GM12878 (cell line): ENCODE measurements around the gene VDR. TPM values are rescaled to one million over a fixed set of nuclear protein-coding genes. Genes with fewer than 3 reads are reported as not detected.
A peak's percentile ranks its signal among the peaks of the same experiment; 100 is the strongest.

Source experiments
- ATAC-seq: fragments of 200-7000 bp; cut with Tn5 transposase; 3 replicates; pipeline ENCODE4 v1.9.1; 2020; ENCODE audit warnings: mild to moderate bottlenecking, moderate library complexity
- BruUV-seq: library from RNA; stranded (reverse); fragments of 400-500 nt; replicated peaks from 2 replicates; lab custom pipeline; 2021; lab: Mats Ljungman, UMichigan
- CTCF ChIA-PET: fragments of 300-600 bp; sonication (Branson Sonifier 250); formaldehyde crosslinking; extraction: SDS; loops from one replicate; lab custom pipeline; 2021; ENCODE audit warnings: inconsistent platforms; lab: Yijun Ruan, JAX
- POLR2A ChIA-PET: fragments of 350-600 bp; formaldehyde crosslinking; extraction: SDS; loops from one replicate; lab custom pipeline; 2021; ENCODE audit warnings: inconsistent platforms; lab: Charles Lee
- RAD21 ChIA-PET: fragments of 300-600 bp; sonication (Branson Sonifier 250); formaldehyde crosslinking; loops from one replicate; lab custom pipeline; 2023; ENCODE audit warnings: antibody characterized with exemption; ENCODE audit not compliant: unreplicated experiment; lab: Charles Lee
- SMC1A ChIA-PET: fragments of 300-600 bp; sonication (Branson Sonifier 250); formaldehyde crosslinking; loops from one replicate; lab custom pipeline; 2023; ENCODE audit not compliant: unreplicated experiment, uncharacterized antibody; lab: Charles Lee
- DNase-seq: peaks from one replicate; pipeline ENCODE4 v3.0.0-alpha.2; 2011; ENCODE audit warnings: low read depth, low spot score
- FAIRE-seq: peaks from 3 replicates; lab custom pipeline; 2011; peaks lifted over from hg19 to GRCh38; lab: Jason Lieb, UNC
- H2AFZ ChIP-seq: 2 replicates; pipeline ENCODE4 v1.6.0; 2011; ENCODE audit warnings: low read depth, low read length, control low read depth; ENCODE audit not compliant: control insufficient read depth
- H3K27ac ChIP-seq: 2 replicates; pipeline ENCODE4 v1.5.1; 2011; ENCODE audit warnings: control low read depth; ENCODE audit not compliant: control insufficient read depth, insufficient read depth
- H3K27me3 ChIP-seq, 2 experiments: replicated peaks in 1 of 2; 2 replicates each; pipeline versions ENCODE4 v1.6.0 to v1.6.1; 2011; ENCODE audit warnings: low read length in 1 of 2; ENCODE audit not compliant: control insufficient read depth in 2 of 2, insufficient read depth in 2 of 2
- H3K36me3 ChIP-seq, 2 experiments: 2 replicates each; pipeline ENCODE4 v1.5.1; 2011; ENCODE audit warnings: low read length in 1 of 2; ENCODE audit not compliant: control insufficient read depth in 2 of 2, insufficient read depth in 2 of 2
- H3K4me1 ChIP-seq: 2 replicates; pipeline ENCODE4 v1.6.1; 2011; ENCODE audit warnings: mild to moderate bottlenecking, low read length, moderate library complexity, mixed read lengths; ENCODE audit not compliant: control insufficient read depth, insufficient read depth
- H3K4me2 ChIP-seq: 2 replicates; pipeline ENCODE4 v1.6.0; 2011; ENCODE audit warnings: control low read depth; ENCODE audit not compliant: control insufficient read depth, insufficient read depth
- H3K4me3 ChIP-seq: fragments of 200-600 bp; sonication (generic); 2 replicates; pipeline ENCODE4 v1.5.1; 2016
- H3K79me2 ChIP-seq: 2 replicates; pipeline ENCODE4 v1.6.0; 2011; ENCODE audit warnings: low read length; ENCODE audit not compliant: control insufficient read depth, insufficient read depth
- H3K9ac ChIP-seq: 2 replicates; pipeline ENCODE4 v1.8.0; 2011; ENCODE audit warnings: low read length, control low read depth, mixed read lengths; ENCODE audit not compliant: control insufficient read depth, insufficient read depth
- H3K9me3 ChIP-seq: replicated peaks from 3 replicates; pipeline ENCODE4 v1.5.1; 2011; ENCODE audit warnings: mild to moderate bottlenecking, low read length; ENCODE audit not compliant: control insufficient read depth, insufficient read depth
- H4K20me1 ChIP-seq: 2 replicates; pipeline ENCODE4 v1.6.0; 2011; ENCODE audit not compliant: control insufficient read depth, insufficient read depth
- BHLHE40 ChIP-seq, 2 experiments: fragments of 450-650 bp in 1 of 2; IDR thresholded peaks; 2 replicates each; pipeline ENCODE4 v1.6.1; 2011 to 2017; ENCODE audit warnings: low read depth in 2 of 2, borderline replicate concordance in 1 of 2, improper control_type of control experiment in 1 of 2, low read length in 1 of 2, mild to moderate bottlenecking in 1 of 2
- CTCF ChIP-seq, 3 experiments: IDR thresholded peaks in 2 of 3; conservative IDR thresholded peaks in 1 of 3; 2 replicates each; pipeline ENCODE4 v1.5.1; 2011; ENCODE audit warnings: low read depth in 3 of 3, low read length in 3 of 3, mild to moderate bottlenecking in 3 of 3, control low read depth in 2 of 3, moderate library complexity in 2 of 3, inconsistent platforms in 1 of 3, mixed read lengths in 1 of 3; ENCODE audit not compliant: control insufficient read depth in 2 of 3, insufficient read depth in 1 of 3; ENCODE audit errors: extremely low read depth in 1 of 3
- MEF2B ChIP-seq: fragments of 450-650 bp; IDR thresholded peaks from 2 replicates; pipeline ENCODE4 v1.6.1; 2018; ENCODE audit warnings: mild to moderate bottlenecking, moderate library complexity; ENCODE audit not compliant: partially characterized antibody, poor library complexity, severe bottlenecking
- MXI1 ChIP-seq: fragments of 150-350 bp; IDR thresholded peaks from 2 replicates; pipeline ENCODE4 v1.6.1; 2011; ENCODE audit warnings: low read depth, mild to moderate bottlenecking, inconsistent platforms, low read length, improper control_type of control experiment
- MYB ChIP-seq: fragments of 150-350 bp; IDR thresholded peaks from 2 replicates; pipeline ENCODE4 v1.6.1; 2014; ENCODE audit warnings: mild to moderate bottlenecking, low read depth, low read length, borderline replicate concordance
- RAD21 ChIP-seq: IDR thresholded peaks from 2 replicates; pipeline ENCODE4 v1.6.1; 2011; ENCODE audit warnings: mild to moderate bottlenecking, low read depth, low read length, moderate library complexity; ENCODE audit not compliant: insufficient read depth
- SPI1 ChIP-seq: IDR thresholded peaks from 2 replicates; pipeline ENCODE4 v1.6.1; 2011; ENCODE audit warnings: low read depth, mild to moderate bottlenecking, low read length, moderate library complexity, borderline replicate concordance; ENCODE audit not compliant: insufficient read depth
- ZNF384 ChIP-seq: IDR thresholded peaks from 2 replicates; pipeline ENCODE4 v1.6.1; 2012; ENCODE audit warnings: low read depth, mild to moderate bottlenecking, low read length, improper control_type of control experiment, borderline replicate concordance
- ZSCAN29 ChIP-seq: fragments of 450-650 bp; IDR thresholded peaks from 2 replicates; pipeline ENCODE4 v1.6.1; 2017; ENCODE audit warnings: mild to moderate bottlenecking, moderate library complexity
- WGBS: methylation state at CpG from one replicate; pipeline ENCODE4 v1.1.6; 2016; ENCODE audit warnings: low lambda C conversion rate; ENCODE audit not compliant: insufficient replicate concordance, insufficient coverage; ENCODE audit errors: missing lambda C conversion rate; 5-methylcytosine and 5-hydroxymethylcytosine counted together
- in situ Hi-C: fragments of 300-500 bp; cut with MboI; formaldehyde crosslinking; loops from 9 replicates; pipeline ENCODE4 v1.14.3; 2018; ENCODE audit warnings: mixed read lengths
- intact Hi-C: fragments of 100-400 bp; cut with micrococcal nuclease; formaldehyde crosslinking; loops from one replicate; pipeline ENCODE4 v1.14.2; 2022; ENCODE audit not compliant: unreplicated experiment
- polyA plus RNA-seq, 11 experiments: library from polyadenylated mRNA; depleted of rRNA in 4 of 11; unstranded in 6 of 11; stranded (reverse) in 5 of 11; fragments of >200 nt; fragmentation: Nextera tagmentation in 4 of 11; fragmentation: Illumina TruSeq in 1 of 11; extraction: Ambion mirVana in 4 of 11; extraction: Trizol in 1 of 11; gene quantifications; 1 replicate in 1 of 11; 2 replicates in 10 of 11; pipeline versions ENCODE4 v1.2.1 to v1.2.3, GENCODE V29; 2011 to 2016; ENCODE audit warnings: inconsistent platforms in 2 of 11, missing spikeins in 2 of 11, low read depth in 1 of 11
- total RNA-seq, 4 experiments: library from RNA; depleted of rRNA in 3 of 4; stranded (reverse); fragments of >200 nt in 3 of 4; fragmentation: Illumina TruSeq in 1 of 4; extraction: Trizol in 1 of 4; gene quantifications; 2 replicates each; pipeline versions ENCODE4 v1.2.1 to v1.2.3, GENCODE V29; 2013 to 2021
- TF ChIP-seq, protein P1 (sequence below): fragments of 450-650 bp; IDR thresholded peaks from 2 replicates; pipeline ENCODE4 v1.6.1; 2018; ENCODE audit warnings: borderline replicate concordance, mild to moderate bottlenecking; ENCODE audit not compliant: partially characterized antibody

The VDR gene
- total and polyA plus RNA-seq, 10 of the 15 experiments (the other 5 are each of a cell fraction or from before 2014, with no cell fraction given), result 0.27 to 7.9 (median 3.0) TPM

GRCh38 chr12:47901063-47901717 lies 3.6 kb downstream of the VDR start (continued):
- TF ChIP-seq ZNF384, result no peak
- TF ChIP-seq ZSCAN29, result no peak
- TF ChIP-seq MXI1, result no peak
- TF ChIP-seq, protein P1, sequence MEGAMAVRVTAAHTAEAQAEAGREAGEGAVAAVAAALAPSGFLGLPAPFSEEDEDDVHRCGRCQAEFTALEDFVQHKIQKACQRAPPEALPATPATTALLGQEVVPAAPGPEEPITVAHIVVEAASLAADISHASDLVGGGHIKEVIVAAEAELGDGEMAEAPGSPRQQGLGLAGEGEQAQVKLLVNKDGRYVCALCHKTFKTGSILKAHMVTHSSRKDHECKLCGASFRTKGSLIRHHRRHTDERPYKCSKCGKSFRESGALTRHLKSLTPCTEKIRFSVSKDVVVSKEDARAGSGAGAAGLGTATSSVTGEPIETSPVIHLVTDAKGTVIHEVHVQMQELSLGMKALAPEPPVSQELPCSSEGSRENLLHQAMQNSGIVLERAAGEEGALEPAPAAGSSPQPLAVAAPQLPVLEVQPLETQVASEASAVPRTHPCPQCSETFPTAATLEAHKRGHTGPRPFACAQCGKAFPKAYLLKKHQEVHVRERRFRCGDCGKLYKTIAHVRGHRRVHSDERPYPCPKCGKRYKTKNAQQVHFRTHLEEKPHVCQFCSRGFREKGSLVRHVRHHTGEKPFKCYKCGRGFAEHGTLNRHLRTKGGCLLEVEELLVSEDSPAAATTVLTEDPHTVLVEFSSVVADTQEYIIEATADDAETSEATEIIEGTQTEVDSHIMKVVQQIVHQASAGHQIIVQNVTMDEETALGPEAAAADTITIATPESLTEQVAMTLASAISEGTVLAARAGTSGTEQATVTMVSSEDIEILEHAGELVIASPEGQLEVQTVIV, result no peak

DNA sequence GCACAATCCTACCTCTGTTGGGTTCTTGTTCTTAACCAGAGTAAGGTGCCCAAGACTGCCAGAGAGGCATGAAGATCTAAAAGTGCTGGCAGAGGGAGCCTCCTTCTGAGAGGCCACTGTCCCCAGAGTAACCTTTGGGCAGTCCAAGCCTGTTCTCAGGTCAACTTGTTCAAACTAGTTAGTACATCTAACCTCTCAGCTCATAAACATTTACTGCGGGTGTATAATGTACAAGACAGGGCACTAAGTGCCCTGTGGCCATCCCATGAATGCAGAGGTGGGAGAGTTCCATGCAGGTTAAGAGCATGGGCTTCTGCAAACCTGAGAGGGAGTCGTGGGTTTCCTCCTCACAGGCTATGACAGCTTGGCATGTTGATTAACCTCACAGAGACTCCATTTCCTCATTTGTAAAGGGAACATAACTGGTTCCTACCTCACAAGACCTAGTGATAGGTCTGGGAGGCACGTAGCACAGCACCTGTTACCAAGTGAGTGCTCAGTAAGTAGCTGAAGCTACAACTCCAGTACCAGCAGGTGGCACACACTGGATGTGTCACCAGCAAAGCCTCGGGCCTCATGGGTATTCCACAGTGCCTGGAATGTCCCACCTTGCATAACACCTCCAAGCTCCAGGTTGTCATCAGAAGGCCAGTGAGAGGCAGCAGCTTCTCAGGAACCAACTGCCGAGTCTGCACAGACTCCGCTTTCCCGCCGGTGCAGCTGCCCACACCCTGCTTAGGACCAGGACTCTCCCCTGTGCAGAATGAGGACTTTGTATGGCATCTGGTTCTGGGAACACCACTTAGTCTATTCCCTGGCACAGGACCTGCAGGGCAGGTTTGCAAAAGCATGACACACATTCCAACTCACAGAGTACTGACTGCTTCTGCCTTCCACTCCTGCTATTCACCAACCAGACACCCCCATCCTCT lies 4.4 kb downstream of the VDR start:
- peaks cover 30% of the 10 kb centered on the region for H3K4me1 ChIP-seq
- ATAC-seq, result peak; percentile 16
- no peaks in the 10 kb centered on the region for H3K79me2 ChIP-seq
- H3K27ac ChIP-seq, result no peak overlapping the region
- no peak overlapping the region for H3K4me2 ChIP-seq
- TF ChIP-seq BHLHE40 (IDR thresholded peaks at IDR 0.05; ENCODE audit: borderline replicate concordance in 1 of 2, low read depth in 2 of 2, low read length in 1 of 2) (peak in 1 of 2 experiments; percentile 20; a peak in 1 of 4 replicates), SPI1 (peak; percentile 73; the same call in 1 of the 2 replicates), MYB (no peak), RAD21 (0 out of 2 replicates have a peak, but pooled peaks have one; percentile 1), CTCF (IDR thresholded peaks at IDR 0.05 in 2 of 3, conservative IDR thresholded peaks at IDR 0.05 in 1 of 3; ENCODE audit: control insufficient read depth in 2 of 3, extremely low read depth in 1 of 3, insufficient read depth in 1 of 3, low read depth in 3 of 3, low read length in 3 of 3) (peak; percentile 27 to 36 (median 33); a peak in 5 of 6 replicates), MEF2B (peak; percentile 14), MXI1 (no peak)
- no peak for FAIRE-seq
- H3K9me3 ChIP-seq, result no peaks in the 10 kb centered on the region
- H3K9ac ChIP-seq, result no peak overlapping the region
- SMC1A ChIA-PET, result interaction anchor here (1.3 to 3.9 kb wide), 6 partner anchors 11 to 257 kb away, joined by 3 to 21 read pairs (median 4); partner anchors contain the start of gene ASB8
- no peaks in the 10 kb centered on the region for H3K36me3 ChIP-seq
- RAD21 ChIA-PET, result interaction anchor here (2.1 to 4.3 kb wide), 2 partner anchors 15 to 32 kb away, joined by 10 to 28 read pairs; no protein-coding TSS in a partner anchor
- peaks cover 2 to 3% of the 10 kb centered on the region in 2 experiments; a peak in 1 of 4 replicates for H3K27me3 ChIP-seq
- POLR2A ChIA-PET, result interaction anchor here (1.0 kb wide), 1 partner anchor 14 kb away, joined by 3 read pairs; no protein-coding TSS in a partner anchor
- in situ Hi-C loops, result no loop called here
- H3K4me3 ChIP-seq, result no peak overlapping the region
- no TSS peak for BruUV-seq
- CTCF ChIA-PET, result interaction anchor here (0.8 to 4.4 kb wide), 15 partner anchors 10 to 124 kb away, joined by 3 to 28 read pairs (median 5); partner anchors contain the start of gene TMEM106C
- WGBS, result 59% methylated on average over 8 of the region's 8 CpGs
- H4K20me1 ChIP-seq, result no peaks in the 10 kb centered on the region
- no peak overlapping the region; the same call in 1 of the 2 replicates for H2AFZ ChIP-seq
- DNase-seq, result no peak
- intact Hi-C loops, result loop anchor here (5.0 kb wide), 1 partner anchor 47 kb away; no protein-coding TSS in a partner anchor
